HCT116 (cell line): ENCODE results near the gene CCM2. TPM values are rescaled to one million over a fixed set of nuclear protein-coding genes. Genes with fewer than 3 reads are reported as not detected.

ENCODE experiments used
- ATAC-seq: fragments of 200-7000 bp; cut with Tn5 transposase; 2 replicates; pipeline ENCODE4 v1.9.1; 2020; ENCODE audit warnings: mild to moderate bottlenecking, moderate library complexity
- BruUV-seq: library from RNA; stranded (reverse); fragments of 400-500 nt; replicated peaks from 2 replicates; lab custom pipeline; 2021; lab: Mats Ljungman, UMichigan
- CTCF ChIA-PET: fragments of 300-600 bp; sonication (Branson Sonifier 250); formaldehyde crosslinking; loops from one replicate; lab custom pipeline; 2021; ENCODE audit warnings: antibody characterized with exemption; lab: Charles Lee
- POLR2A ChIA-PET: fragments of 300-600, 350-600 bp; sonication (Branson Sonifier 250); formaldehyde crosslinking; loops from one replicate; lab custom pipeline; 2021; ENCODE audit warnings: antibody characterized with exemption; lab: Charles Lee
- RAD21 ChIA-PET, 2 experiments: fragments of 300-600 bp; sonication (Branson Sonifier 250); formaldehyde crosslinking; loops; one replicate each; lab custom pipeline; 2023; ENCODE audit warnings: low total read pairs in 2 of 2; ENCODE audit not compliant: uncharacterized antibody in 2 of 2, unreplicated experiment in 2 of 2, low non-redundant PET in 1 of 2; lab: Charles Lee
- DNase-seq: peaks from one replicate; pipeline ENCODE4 v3.0.0-alpha.2; 2010; ENCODE audit warnings: low read depth, low spot score
- H2AFZ ChIP-seq: fragments of 200-600 bp; shearing (Covaris generic), sonication (generic); 2 replicates; pipeline ENCODE4 v1.6.1; 2017; ENCODE audit warnings: low read depth, mixed run types, mixed read lengths, antibody characterized with exemption, low read length; ENCODE audit not compliant: poor library complexity, severe bottlenecking
- H3K27ac ChIP-seq: 2 replicates; pipeline ENCODE4 v1.5.1; 2012; ENCODE audit warnings: low read depth, low read length
- H3K27me3 ChIP-seq: fragments of 200-600 bp; sonication (generic); 2 replicates; pipeline ENCODE4 v1.6.1; 2016; ENCODE audit warnings: mixed run types, low read length, mixed read lengths; ENCODE audit not compliant: insufficient read depth
- H3K36me3 ChIP-seq, 2 experiments: fragments of 200-500 bp in 1 of 2; fragments of 200-600 bp in 1 of 2; sonication (Bioruptor generic) in 1 of 2; sonication (generic) in 1 of 2; 2 replicates each; pipeline versions ENCODE4 v1.5.1 to v1.6.1; 2014 to 2016; ENCODE audit warnings: low read length in 2 of 2, inconsistent platforms in 1 of 2, mixed read lengths in 1 of 2, mixed run types in 1 of 2; ENCODE audit not compliant: insufficient read depth in 2 of 2, control insufficient read depth in 1 of 2
- H3K4me1 ChIP-seq, 2 experiments: fragments of 200-600 bp in 1 of 2; sonication (generic) in 1 of 2; 2 replicates each; pipeline versions ENCODE4 v1.5.1 to v1.6.1; 2012 to 2017; ENCODE audit warnings: low read length in 2 of 2, inconsistent platforms in 1 of 2, mild to moderate bottlenecking in 1 of 2, mixed read lengths in 1 of 2, mixed run types in 1 of 2, moderate library complexity in 1 of 2; ENCODE audit not compliant: insufficient read depth in 2 of 2, control insufficient read depth in 1 of 2
- H3K4me2 ChIP-seq: fragments of 200-600 bp; sonication (generic); 2 replicates; pipeline ENCODE4 v1.6.1; 2017; ENCODE audit warnings: mixed run types, low read length, mixed read lengths
- H3K4me3 ChIP-seq, 2 experiments: fragments of 200-600 bp in 1 of 2; sonication (generic) in 1 of 2; replicated peaks in 1 of 2; 2 replicates each; pipeline ENCODE4 v1.5.1; 2011 to 2016; ENCODE audit warnings: low read length in 2 of 2, control low read depth in 1 of 2, low read depth in 1 of 2, mild to moderate bottlenecking in 1 of 2, mixed read lengths in 1 of 2, mixed run types in 1 of 2
- H3K79me2 ChIP-seq: fragments of 200-600 bp; sonication (generic); 2 replicates; pipeline ENCODE4 v1.6.1; 2017; ENCODE audit warnings: mild to moderate bottlenecking, mixed run types, low read length, moderate library complexity, mixed read lengths; ENCODE audit not compliant: insufficient read depth
- H3K9ac ChIP-seq: fragments of 200-600 bp; sonication (generic); 2 replicates; pipeline ENCODE4 v1.6.1; 2016; ENCODE audit warnings: low read length, mixed read lengths
- H3K9me2 ChIP-seq: fragments of 200-600 bp; sonication (generic), shearing (Covaris generic); 2 replicates; pipeline ENCODE4 v1.6.1; 2017; ENCODE audit warnings: mixed run types, mild to moderate bottlenecking, moderate library complexity; ENCODE audit not compliant: insufficient read depth
- H3K9me3 ChIP-seq, 2 experiments: fragments of 200-500 bp in 1 of 2; fragments of 200-600 bp in 1 of 2; sonication (Bioruptor generic) in 1 of 2; sonication (generic) in 1 of 2; 2 replicates each; pipeline ENCODE4 v1.6.1; 2014 to 2017; ENCODE audit warnings: low read length in 2 of 2, mixed read lengths in 2 of 2, inconsistent platforms in 1 of 2, low read depth in 1 of 2, mild to moderate bottlenecking in 1 of 2, mixed run types in 1 of 2, moderate library complexity in 1 of 2; ENCODE audit not compliant: control insufficient read depth in 1 of 2, insufficient read depth in 1 of 2
- H4K20me1 ChIP-seq: fragments of 200-600 bp; sonication (generic), shearing (Covaris generic); 2 replicates; pipeline ENCODE4 v1.6.1; 2017; ENCODE audit warnings: mixed run types, mild to moderate bottlenecking, moderate library complexity; ENCODE audit not compliant: insufficient read depth
- CEBPB ChIP-seq: IDR thresholded peaks from 2 replicates; pipeline ENCODE4 v1.6.1; 2012; ENCODE audit warnings: low read depth
- CTCF ChIP-seq, 3 experiments: fragments of 200-600 bp in 1 of 3; sonication (generic) in 1 of 3; IDR thresholded peaks in 2 of 3; conservative IDR thresholded peaks in 1 of 3; 2 replicates each; pipeline ENCODE4 v1.5.1; 2012 to 2017; ENCODE audit warnings: low read depth in 2 of 3, low read length in 2 of 3, antibody characterized with exemption in 1 of 3, borderline replicate concordance in 1 of 3, control low read depth in 1 of 3, mild to moderate bottlenecking in 1 of 3, mixed read lengths in 1 of 3, mixed run types in 1 of 3, moderate library complexity in 1 of 3; ENCODE audit not compliant: insufficient read depth in 1 of 3
- EGR1 ChIP-seq: IDR thresholded peaks from 2 replicates; pipeline ENCODE4 v1.6.1; 2012; ENCODE audit warnings: low read depth
- EZH2 ChIP-seq: fragments of 200-600 bp; sonication (generic); IDR thresholded peaks from 2 replicates; pipeline ENCODE4 v1.6.1; 2017; ENCODE audit warnings: antibody characterized with exemption, mixed run types
- EZH2phosphoT487 ChIP-seq: fragments of 200-600 bp; IDR thresholded peaks from 2 replicates; pipeline ENCODE4 v1.6.1; 2018; ENCODE audit warnings: antibody characterized with exemption, borderline replicate concordance
- FOSL1 ChIP-seq: IDR thresholded peaks from 2 replicates; pipeline ENCODE4 v1.6.1; 2012; ENCODE audit warnings: low read depth
- SP1 ChIP-seq: IDR thresholded peaks from 2 replicates; pipeline ENCODE4 v1.6.1; 2012; ENCODE audit warnings: low read depth
- intact Hi-C: fragments of 100-400 bp; cut with micrococcal nuclease; formaldehyde crosslinking; loops from 2 replicates; pipeline ENCODE4 v1.10.0; 2022
- total RNA-seq: library from RNA; stranded (reverse); gene quantifications from one replicate; pipeline ENCODE4 v1.2.1, GENCODE V29; 2021; ENCODE audit not compliant: unreplicated experiment

The CCM2 gene
- total RNA-seq, 1 experiment from 2014 or later, result 34.4 TPM

GRCh38 chr7:44961844-44962482 lies 38.0 kb upstream of the CCM2 start:
- H2AFZ ChIP-seq, result no peak overlapping the region
- ATAC-seq, result no peak
- no peaks in the 10 kb centered on the region for H3K79me2 ChIP-seq
- RAD21 ChIA-PET, result no interaction called here
- H3K4me2 ChIP-seq, result no peak overlapping the region
- no peaks in the 10 kb centered on the region for H4K20me1 ChIP-seq
- no peak overlapping the region for H3K9ac ChIP-seq
- H3K4me1 ChIP-seq, result peaks cover under 1% of the 10 kb centered on the region in 2 experiments; a peak in 2 of 4 replicates
- no peaks in the 10 kb centered on the region for H3K9me2 ChIP-seq
- CTCF ChIA-PET, result no interaction called here
- no peak for TF ChIP-seq FOSL1
- TF ChIP-seq EZH2phosphoT487, result no peak
- TF ChIP-seq CTCF (IDR thresholded peaks at IDR 0.05 in 2 of 3, conservative IDR thresholded peaks at IDR 0.05 in 1 of 3; ENCODE audit: borderline replicate concordance in 1 of 3, insufficient read depth in 1 of 3, low read depth in 2 of 3, low read length in 2 of 3), result no peak
- TF ChIP-seq CEBPB, result no peak
- no peak for TF ChIP-seq SP1
- TF ChIP-seq, all 23 proteins: peak for 0
- Histone ChIP-seq H3K9me3 (no peaks in the 10 kb centered on the region), H3K36me3 (no peaks in the 10 kb centered on the region), H3K27me3 (no peaks in the 10 kb centered on the region), H3K27ac (no peak overlapping the region), H3K4me3 (no peak overlapping the region)
- DNase-seq, result no peak
- intact Hi-C loops, result loop anchor here (10.0 kb wide), 1 partner anchor 377 kb away; the partner anchor contains the start of gene TMED4
- BruUV-seq, result no TSS peak
- POLR2A ChIA-PET, result no interaction called here

GRCh38 chr7:44962483-44963251 lies 37.3 kb upstream of the CCM2 start:
- no peak overlapping the region for H3K27ac ChIP-seq
- POLR2A ChIA-PET, result no interaction called here
- TF ChIP-seq EZH2 (no peak), CEBPB (no peak), EGR1 (no peak)
- CTCF ChIA-PET, result no interaction called here
- no peaks in the 10 kb centered on the region for H4K20me1 ChIP-seq
- no peaks in the 10 kb centered on the region for H3K9me3 ChIP-seq
- peaks cover 3 to 5% of the 10 kb centered on the region in 2 experiments; a peak in 2 of 4 replicates for H3K4me1 ChIP-seq
- no peaks in the 10 kb centered on the region for H3K27me3 ChIP-seq
- DNase-seq, result no peak
- H3K4me3 ChIP-seq, result no peak overlapping the region
- no peak overlapping the region for H2AFZ ChIP-seq
- no TSS peak for BruUV-seq
- RAD21 ChIA-PET, result no interaction called here
- no peak overlapping the region for H3K9ac ChIP-seq
- H3K4me2 ChIP-seq, result no peak overlapping the region
- H3K79me2 ChIP-seq, result no peaks in the 10 kb centered on the region
- H3K9me2 ChIP-seq, result no peaks in the 10 kb centered on the region
- H3K36me3 ChIP-seq, result no peaks in the 10 kb centered on the region
- intact Hi-C loops, result loop anchor here (10.0 kb wide), 1 partner anchor 378 kb away; the partner anchor contains the start of gene TMED4
- no peak for ATAC-seq
